Astrocyte (in vitro differentiated cells and primary cell): ENCODE data around the gene CCDC116.

Source experiments
- EZH2 ChIP-seq: IDR thresholded peaks from 2 replicates; pipeline ENCODE4 v1.6.1; 2012; ENCODE audit warnings: mild to moderate bottlenecking, low read length, inconsistent platforms; ENCODE audit not compliant: insufficient read depth
- TF ChIP-seq, protein P1 (sequence below): IDR thresholded peaks from 2 replicates; pipeline ENCODE4 v1.5.1; 2011; ENCODE audit warnings: low read depth, mild to moderate bottlenecking, inconsistent platforms, low read length, moderate library complexity; ENCODE audit not compliant: insufficient read depth

DNA sequence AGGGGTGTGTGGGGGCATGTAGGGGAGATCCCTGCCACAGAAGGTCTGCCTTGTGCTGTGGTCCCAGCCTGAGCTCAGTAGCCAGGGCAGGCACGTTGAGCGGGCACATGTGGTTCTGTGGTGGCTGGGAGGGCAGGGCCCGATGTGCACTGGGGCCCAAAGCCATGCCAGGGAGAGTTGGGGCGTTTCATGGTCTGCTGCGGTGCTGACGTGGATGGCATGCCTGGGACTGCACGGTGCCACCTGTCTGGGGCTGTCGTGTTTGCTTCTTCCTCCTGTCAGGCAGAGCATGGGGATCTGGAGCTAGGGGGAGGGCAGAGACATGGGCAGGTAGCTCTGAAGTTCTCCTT is 52.6 kb downstream of the CCDC116 start:
- TF ChIP-seq, protein P1, sequence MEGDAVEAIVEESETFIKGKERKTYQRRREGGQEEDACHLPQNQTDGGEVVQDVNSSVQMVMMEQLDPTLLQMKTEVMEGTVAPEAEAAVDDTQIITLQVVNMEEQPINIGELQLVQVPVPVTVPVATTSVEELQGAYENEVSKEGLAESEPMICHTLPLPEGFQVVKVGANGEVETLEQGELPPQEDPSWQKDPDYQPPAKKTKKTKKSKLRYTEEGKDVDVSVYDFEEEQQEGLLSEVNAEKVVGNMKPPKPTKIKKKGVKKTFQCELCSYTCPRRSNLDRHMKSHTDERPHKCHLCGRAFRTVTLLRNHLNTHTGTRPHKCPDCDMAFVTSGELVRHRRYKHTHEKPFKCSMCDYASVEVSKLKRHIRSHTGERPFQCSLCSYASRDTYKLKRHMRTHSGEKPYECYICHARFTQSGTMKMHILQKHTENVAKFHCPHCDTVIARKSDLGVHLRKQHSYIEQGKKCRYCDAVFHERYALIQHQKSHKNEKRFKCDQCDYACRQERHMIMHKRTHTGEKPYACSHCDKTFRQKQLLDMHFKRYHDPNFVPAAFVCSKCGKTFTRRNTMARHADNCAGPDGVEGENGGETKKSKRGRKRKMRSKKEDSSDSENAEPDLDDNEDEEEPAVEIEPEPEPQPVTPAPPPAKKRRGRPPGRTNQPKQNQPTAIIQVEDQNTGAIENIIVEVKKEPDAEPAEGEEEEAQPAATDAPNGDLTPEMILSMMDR, result no peak
- no peak for TF ChIP-seq EZH2
